Measurements from ENCODE around the gene STK32B. TPM values are rescaled to one million over a fixed set of nuclear protein-coding genes. Genes with fewer than 3 reads are reported as not detected.

The STK32B gene
- total RNA-seq, 4 donors from 2014 or later = 0.39 to 2.7 (median 2.4) TPM

GRCh38 chr4:5143940-5144339 is 92.7 kb downstream of the STK32B start:
- no peaks in the 10 kb centered on the region for H3K36me3 ChIP-seq
- WGBS, 2 donors = 62 to 84% methylated on average over 4 of the region's 4 CpGs

DNA sequence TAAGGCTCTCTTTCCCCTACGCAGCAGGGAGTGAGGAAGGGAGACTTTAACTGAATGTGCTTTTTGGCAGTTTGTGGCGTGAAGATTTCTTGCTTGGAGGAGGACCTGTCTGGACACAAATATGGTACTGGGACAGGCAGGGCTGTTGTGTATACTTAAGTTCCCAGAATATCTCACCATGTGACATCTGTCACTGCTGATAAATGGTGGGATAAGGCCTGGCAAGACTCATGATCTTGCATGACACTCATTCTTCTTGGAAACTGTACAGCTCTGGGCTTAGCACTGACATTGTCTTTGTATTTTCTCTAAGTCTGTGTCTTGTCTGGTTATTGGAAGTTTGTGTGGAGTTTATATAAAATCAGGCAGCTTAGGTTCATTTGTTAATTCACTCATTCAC is 93.1 kb downstream of the STK32B start:
- H3K9me3 ChIP-seq = peaks cover 0 to 4% (median 1%) of the 10 kb centered on the region in 4 donors
- no peaks in the 10 kb centered on the region for H3K4me1 ChIP-seq
- no peak overlapping the region for H3K4me3 ChIP-seq
- WGBS, 2 donors = 92 to 100% methylated on average over 2 of the region's 2 CpGs
- TF ChIP-seq CTCF (IDR thresholded peaks at IDR 0.05) = no peak
- TF ChIP-seq EP300 (IDR thresholded peaks at IDR 0.05) = no peak
- no peak for TF ChIP-seq POLR2A (IDR thresholded peaks at IDR 0.05)
- no peak for DNase-seq (ENCODE audit: low spot score in 2 of 2)
- no peaks in the 10 kb centered on the region for H3K27me3 ChIP-seq
- H3K36me3 ChIP-seq = no peaks in the 10 kb centered on the region
- H3K27ac ChIP-seq = no peak overlapping the region

More at GRCh38 chr4:5143940-5144339, 92.7 kb downstream of the STK32B start:
- Histone ChIP-seq H3K27ac (no peak overlapping the region), H3K27me3 (no peaks in the 10 kb centered on the region), H3K9me3 (peaks cover 0 to 4% (median 1%) of the 10 kb centered on the region in 4 donors), H3K4me1 (no peaks in the 10 kb centered on the region), H3K4me3 (no peak overlapping the region)
- TF ChIP-seq EP300 (IDR thresholded peaks at IDR 0.05) = peak in 1 of 2 donors; percentile 7
- TF ChIP-seq POLR2A (IDR thresholded peaks at IDR 0.05) = no peak
- no peak for DNase-seq (ENCODE audit: low spot score in 2 of 2)

DNA sequence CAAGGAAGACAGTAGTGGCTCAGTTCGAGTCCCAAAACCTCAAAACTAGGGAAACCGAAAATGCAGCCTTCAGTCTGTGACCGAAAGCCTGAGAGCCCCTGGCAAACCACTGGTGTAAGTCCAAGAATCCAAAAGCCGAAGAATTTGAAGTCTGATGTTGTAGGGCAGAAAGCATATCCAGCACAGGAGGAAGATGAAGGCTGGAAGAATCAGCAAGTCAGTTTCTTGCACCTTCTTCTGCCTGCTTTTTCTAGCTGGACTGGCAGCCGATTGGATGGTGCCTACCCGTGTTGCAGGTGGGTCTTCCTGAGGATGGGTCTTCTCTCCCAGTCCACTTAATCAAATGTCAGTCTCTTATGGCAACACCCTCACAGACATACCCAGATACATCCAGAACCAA is 95.0 kb downstream of the STK32B start:
- no peak for DNase-seq (ENCODE audit: low spot score in 2 of 2)
- TF ChIP-seq EP300 (IDR thresholded peaks at IDR 0.05) (no peak), POLR2A (IDR thresholded peaks at IDR 0.05) (no peak), CTCF (IDR thresholded peaks at IDR 0.05) (no peak)
- H3K9me3 ChIP-seq = peaks cover 0 to 4% (median 1%) of the 10 kb centered on the region in 4 donors
- H3K4me1 ChIP-seq = no peaks in the 10 kb centered on the region
- H3K27me3 ChIP-seq = no peaks in the 10 kb centered on the region
- no peak overlapping the region for H3K27ac ChIP-seq
- 78 to 88% methylated on average over 6 of the region's 6 CpGs for WGBS, 2 donors
- no peaks in the 10 kb centered on the region for H3K36me3 ChIP-seq
- H3K4me3 ChIP-seq = no peak overlapping the region

- Histone ChIP-seq H3K4me1 (no peaks in the 10 kb centered on the region), H3K27me3 (no peaks in the 10 kb centered on the region)
- 87 to 90% methylated on average over 6 of the region's 6 CpGs for WGBS, 2 donors
Measured at GRCh38 chr4:5152521-5152920, 101.2 kb downstream of the STK32B start.

DNA sequence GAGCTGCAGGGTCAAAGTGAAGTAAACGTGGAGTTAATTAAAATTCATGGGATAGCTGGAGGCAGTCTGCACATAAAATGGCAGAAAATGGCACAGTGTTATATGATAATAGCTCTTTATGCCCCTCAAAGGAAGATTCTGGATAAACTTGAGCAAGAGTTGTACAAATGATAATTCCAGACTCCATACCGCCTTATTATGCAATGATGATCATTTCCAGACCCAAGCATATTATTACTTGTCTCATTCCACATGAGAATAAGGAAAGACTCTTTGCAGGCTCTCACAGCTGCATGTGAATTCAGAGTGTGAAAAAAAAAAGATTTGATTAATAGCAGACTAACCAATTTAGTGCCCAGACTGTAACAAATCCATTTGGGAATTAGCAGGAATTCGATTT is 105.4 kb downstream of the STK32B start:
- H3K27me3 ChIP-seq = no peaks in the 10 kb centered on the region
- TF ChIP-seq CTCF (IDR thresholded peaks at IDR 0.05) = no peak
- H3K9me3 ChIP-seq = no peaks in the 10 kb centered on the region
- no peaks in the 10 kb centered on the region for H3K36me3 ChIP-seq
- H3K4me1 ChIP-seq = no peaks in the 10 kb centered on the region
- H3K4me3 ChIP-seq = no peak overlapping the region
- no peak for DNase-seq (ENCODE audit: low spot score in 2 of 2)
- 25 to 52% methylated on average over 3 of the region's 3 CpGs for WGBS, 2 donors
- H3K27ac ChIP-seq = no peak overlapping the region

More at GRCh38 chr4:5152521-5152920, 101.2 kb downstream of the STK32B start:
- H3K36me3 ChIP-seq = no peaks in the 10 kb centered on the region
- H3K4me3 ChIP-seq = no peak overlapping the region
- H3K9me3 ChIP-seq = peaks cover 0 to 4% (median 0%) of the 10 kb centered on the region in 4 donors
- H3K27ac ChIP-seq = no peak overlapping the region
- TF ChIP-seq POLR2A (IDR thresholded peaks at IDR 0.05) = no peak
- no peak for TF ChIP-seq EP300 (IDR thresholded peaks at IDR 0.05)
- no peak for TF ChIP-seq CTCF (IDR thresholded peaks at IDR 0.05)
- no peak for DNase-seq (ENCODE audit: low spot score in 2 of 2)
